Measurements from ENCODE around the gene RPS2.

Gene RPS2

DNA sequence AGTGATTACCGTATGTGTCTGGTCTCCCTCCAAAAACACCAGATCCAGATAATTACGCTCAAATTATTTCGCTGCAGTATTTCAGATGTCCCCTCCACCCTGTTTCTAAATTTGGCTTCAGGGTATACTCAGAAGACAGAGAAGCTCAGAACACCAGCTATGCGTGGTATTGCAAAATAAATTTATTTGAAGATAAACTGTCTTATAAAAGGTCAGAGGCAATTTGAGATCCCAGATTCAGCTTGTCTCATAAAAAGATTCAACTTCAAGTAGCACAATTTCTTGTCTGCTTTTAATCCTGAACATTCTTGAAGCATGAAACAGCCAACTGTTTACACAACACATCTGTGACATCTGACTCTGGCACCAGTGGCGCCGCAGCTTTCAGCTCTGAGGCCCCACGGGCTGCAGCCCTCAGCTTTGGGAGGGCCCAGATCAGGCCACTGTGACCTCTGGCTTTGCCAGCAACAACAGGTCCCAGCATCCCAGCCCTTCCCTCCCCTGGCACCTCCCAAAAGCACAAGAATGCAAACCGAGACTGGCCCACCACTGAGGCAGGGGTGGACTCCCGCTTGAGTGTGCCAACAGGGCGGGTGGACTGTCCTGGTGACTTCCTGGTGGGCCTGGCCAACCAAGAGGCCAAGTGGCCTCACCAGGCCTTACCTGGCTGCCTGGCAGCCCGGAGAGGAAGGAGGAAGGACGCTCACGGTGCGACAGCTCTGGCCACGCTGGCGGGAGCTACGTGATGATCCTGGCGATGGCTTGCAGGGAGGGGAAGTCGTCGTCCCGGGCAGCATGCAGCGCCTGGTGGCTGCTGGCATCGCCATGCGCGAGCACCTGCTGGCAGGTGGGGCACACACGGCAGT, 33.1 kb upstream of the RPS2 start:
- H3K36me3 ChIP-seq (ENCODE audit: control insufficient read depth, insufficient read depth, low read length) = peaks cover 38% of the 10 kb centered on the region
- TF ChIP-seq, protein P1, sequence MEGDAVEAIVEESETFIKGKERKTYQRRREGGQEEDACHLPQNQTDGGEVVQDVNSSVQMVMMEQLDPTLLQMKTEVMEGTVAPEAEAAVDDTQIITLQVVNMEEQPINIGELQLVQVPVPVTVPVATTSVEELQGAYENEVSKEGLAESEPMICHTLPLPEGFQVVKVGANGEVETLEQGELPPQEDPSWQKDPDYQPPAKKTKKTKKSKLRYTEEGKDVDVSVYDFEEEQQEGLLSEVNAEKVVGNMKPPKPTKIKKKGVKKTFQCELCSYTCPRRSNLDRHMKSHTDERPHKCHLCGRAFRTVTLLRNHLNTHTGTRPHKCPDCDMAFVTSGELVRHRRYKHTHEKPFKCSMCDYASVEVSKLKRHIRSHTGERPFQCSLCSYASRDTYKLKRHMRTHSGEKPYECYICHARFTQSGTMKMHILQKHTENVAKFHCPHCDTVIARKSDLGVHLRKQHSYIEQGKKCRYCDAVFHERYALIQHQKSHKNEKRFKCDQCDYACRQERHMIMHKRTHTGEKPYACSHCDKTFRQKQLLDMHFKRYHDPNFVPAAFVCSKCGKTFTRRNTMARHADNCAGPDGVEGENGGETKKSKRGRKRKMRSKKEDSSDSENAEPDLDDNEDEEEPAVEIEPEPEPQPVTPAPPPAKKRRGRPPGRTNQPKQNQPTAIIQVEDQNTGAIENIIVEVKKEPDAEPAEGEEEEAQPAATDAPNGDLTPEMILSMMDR (IDR thresholded peaks at IDR 0.05; ENCODE audit: insufficient read depth, low read length, poor library complexity, severe bottlenecking) = no peak
- no peak overlapping the region for H3K4me3 ChIP-seq (replicated peaks; ENCODE audit: low read depth, low read length)
- no peak for DNase-seq (ENCODE audit: extremely low read depth, insufficient read length)
- no peaks in the 10 kb centered on the region for H3K27me3 ChIP-seq (replicated peaks; ENCODE audit: control insufficient read depth, insufficient read depth, low read length)

DNA sequence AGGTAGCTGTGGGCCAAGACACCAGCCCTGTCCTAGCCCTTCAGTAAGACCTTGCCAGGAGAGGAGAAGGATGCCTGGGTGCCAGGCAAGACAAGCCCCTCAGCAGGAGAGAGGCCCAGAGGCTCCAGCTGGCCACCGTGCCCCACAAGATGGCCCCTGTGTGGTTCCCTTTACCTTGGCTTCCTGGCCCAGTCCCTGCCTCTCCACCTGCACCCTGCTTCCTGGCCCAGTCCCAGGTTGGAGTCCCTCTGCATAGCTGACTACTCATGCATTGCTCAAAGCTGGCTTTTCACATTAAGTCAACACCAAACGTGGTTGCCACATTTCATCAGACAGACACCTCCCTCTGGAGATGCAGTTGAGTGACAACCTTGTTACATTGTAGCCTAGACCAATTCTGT, 29.1 kb upstream of the RPS2 start:
- Histone ChIP-seq H3K4me3 (replicated peaks; ENCODE audit: low read depth, low read length) (no peak overlapping the region), H3K36me3 (ENCODE audit: control insufficient read depth, insufficient read depth, low read length) (peaks cover 7% of the 10 kb centered on the region), H3K27me3 (replicated peaks; ENCODE audit: control insufficient read depth, insufficient read depth, low read length) (no peaks in the 10 kb centered on the region)
- DNase-seq (ENCODE audit: extremely low read depth, insufficient read length) = peak; percentile 22
- TF ChIP-seq, protein P1 (IDR thresholded peaks at IDR 0.05; ENCODE audit: insufficient read depth, low read length, poor library complexity, severe bottlenecking) = no peak

DNA sequence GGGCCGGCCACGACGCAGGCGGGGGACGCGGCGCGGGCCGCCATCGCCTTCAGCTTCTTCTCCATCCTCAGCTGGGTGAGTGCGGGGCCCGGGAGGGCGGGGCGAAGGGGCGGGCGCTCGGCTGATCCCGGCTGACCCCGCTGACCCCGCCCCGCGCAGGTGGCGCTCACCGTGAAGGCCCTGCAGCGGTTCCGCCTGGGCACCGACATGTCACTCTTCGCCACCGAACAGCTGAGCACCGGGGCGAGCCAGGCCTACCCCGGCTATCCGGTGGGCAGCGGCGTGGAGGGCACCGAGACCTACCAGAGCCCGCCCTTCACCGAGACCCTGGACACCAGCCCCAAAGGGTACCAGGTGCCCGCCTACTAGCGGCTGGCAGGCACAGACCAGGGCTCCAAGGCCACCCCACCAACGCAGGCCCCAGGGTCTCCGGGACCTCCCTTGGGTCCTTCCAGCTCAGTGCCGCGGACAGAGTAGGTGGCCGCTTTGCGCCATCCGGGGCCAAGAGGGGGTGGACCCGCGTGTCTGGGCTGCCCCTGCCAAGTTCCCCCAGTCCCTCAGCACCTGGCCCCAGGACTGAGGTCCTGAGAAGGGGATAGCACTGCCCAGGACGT, 28.2 kb upstream of the RPS2 start:
- H3K36me3 ChIP-seq (ENCODE audit: control insufficient read depth, insufficient read depth, low read length) = peaks cover 4% of the 10 kb centered on the region
- TF ChIP-seq, protein P1 (IDR thresholded peaks at IDR 0.05; ENCODE audit: insufficient read depth, low read length, poor library complexity, severe bottlenecking) = no peak
- no peak overlapping the region for H3K4me3 ChIP-seq (replicated peaks; ENCODE audit: low read depth, low read length)
- H3K27me3 ChIP-seq (replicated peaks; ENCODE audit: control insufficient read depth, insufficient read depth, low read length) = no peaks in the 10 kb centered on the region
- DNase-seq (ENCODE audit: extremely low read depth, insufficient read length) = peak; percentile 26

DNA sequence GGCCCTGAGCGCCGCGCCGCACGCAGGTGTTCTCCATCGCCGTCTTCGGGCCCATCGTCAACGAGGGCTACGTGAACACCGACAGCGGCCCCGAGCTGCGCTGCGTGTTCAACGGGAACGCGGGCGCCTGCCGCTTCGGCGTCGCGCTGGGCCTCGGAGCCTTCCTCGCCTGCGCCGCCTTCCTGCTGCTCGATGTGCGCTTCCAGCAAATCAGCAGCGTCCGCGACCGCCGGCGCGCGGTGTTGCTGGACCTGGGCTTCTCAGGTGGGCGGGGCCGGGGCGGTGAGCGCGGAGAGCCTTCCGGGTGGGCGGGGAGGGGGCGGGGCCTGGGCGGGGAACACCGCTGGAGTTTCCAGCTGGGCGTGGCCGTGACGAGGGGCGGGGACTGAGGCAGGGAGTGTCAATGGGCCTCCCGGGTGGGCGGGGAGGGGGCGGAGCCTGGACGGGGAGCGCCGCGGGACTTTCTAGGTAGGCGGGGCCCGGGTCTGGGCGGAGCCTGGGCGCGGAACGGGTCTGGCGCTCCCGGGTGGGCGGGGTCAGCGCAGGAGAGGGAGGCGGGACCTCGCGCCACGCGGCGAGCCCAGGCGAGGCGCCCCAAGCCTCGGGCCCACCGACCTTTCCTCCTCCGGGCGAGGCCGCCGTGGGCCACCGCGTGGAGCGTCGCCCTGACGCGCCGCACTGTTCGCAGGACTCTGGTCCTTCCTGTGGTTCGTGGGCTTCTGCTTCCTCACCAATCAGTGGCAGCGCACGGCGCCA, 27.5 kb upstream of the RPS2 start:
- H3K4me3 ChIP-seq (replicated peaks; ENCODE audit: low read depth, low read length) = peak overlapping the region; percentile 27
- TF ChIP-seq, protein P1 (IDR thresholded peaks at IDR 0.05; ENCODE audit: insufficient read depth, low read length, poor library complexity, severe bottlenecking) = no peak
- H3K36me3 ChIP-seq (ENCODE audit: control insufficient read depth, insufficient read depth, low read length) = peaks cover 3% of the 10 kb centered on the region
- DNase-seq (ENCODE audit: extremely low read depth, insufficient read length) = peak; percentile 92
- no peaks in the 10 kb centered on the region for H3K27me3 ChIP-seq (replicated peaks; ENCODE audit: control insufficient read depth, insufficient read depth, low read length)

DNA sequence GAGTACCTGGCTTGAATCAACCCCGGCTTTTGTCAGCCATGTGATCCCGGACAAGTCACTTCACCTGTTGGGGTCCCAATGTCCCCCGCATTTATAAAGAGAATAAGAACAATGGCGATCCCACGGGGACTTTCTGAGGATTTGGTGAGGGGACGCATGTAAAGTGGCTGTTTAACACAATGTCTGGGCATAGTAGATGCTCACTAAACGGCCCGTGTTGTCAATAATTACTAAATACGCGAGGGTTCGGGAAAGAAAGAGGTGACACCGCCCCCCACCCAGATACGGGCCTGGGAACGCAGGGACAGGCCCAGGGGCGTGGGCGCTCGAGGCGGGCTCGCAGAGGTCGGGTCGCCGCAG, 26.9 kb upstream of the RPS2 start:
- DNase-seq (ENCODE audit: extremely low read depth, insufficient read length) = no peak
- Histone ChIP-seq H3K4me3 (replicated peaks; ENCODE audit: low read depth, low read length) (peak overlapping the region; percentile 27), H3K27me3 (replicated peaks; ENCODE audit: control insufficient read depth, insufficient read depth, low read length) (no peaks in the 10 kb centered on the region), H3K36me3 (ENCODE audit: control insufficient read depth, insufficient read depth, low read length) (peaks cover 2% of the 10 kb centered on the region)
- TF ChIP-seq, protein P1 (IDR thresholded peaks at IDR 0.05; ENCODE audit: insufficient read depth, low read length, poor library complexity, severe bottlenecking) = no peak

All from GM06990 (cell line).